ENCODE results near the gene TXNDC8.

Gene TXNDC8

DNA sequence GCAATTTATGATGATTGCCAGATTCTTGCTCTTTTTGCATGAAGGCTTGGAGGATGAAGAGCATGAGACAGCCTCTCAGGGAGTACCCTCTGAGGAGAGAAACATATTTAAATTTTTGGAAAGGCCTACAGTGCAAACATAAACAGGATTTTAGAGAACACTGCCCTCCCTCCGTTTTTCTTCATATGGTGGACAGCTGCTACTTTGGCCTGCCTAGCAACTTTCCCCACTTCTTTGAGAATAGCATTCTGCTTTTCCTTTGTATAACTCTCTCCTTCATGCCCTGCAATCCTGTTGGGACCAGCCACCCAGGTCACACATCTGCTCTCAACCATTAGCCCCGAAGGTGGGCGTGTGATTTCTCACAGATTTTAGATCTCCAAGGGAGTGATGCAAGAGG is 60.9 kb downstream of the TXNDC8 start:
- no peak for DNase-seq

DNA sequence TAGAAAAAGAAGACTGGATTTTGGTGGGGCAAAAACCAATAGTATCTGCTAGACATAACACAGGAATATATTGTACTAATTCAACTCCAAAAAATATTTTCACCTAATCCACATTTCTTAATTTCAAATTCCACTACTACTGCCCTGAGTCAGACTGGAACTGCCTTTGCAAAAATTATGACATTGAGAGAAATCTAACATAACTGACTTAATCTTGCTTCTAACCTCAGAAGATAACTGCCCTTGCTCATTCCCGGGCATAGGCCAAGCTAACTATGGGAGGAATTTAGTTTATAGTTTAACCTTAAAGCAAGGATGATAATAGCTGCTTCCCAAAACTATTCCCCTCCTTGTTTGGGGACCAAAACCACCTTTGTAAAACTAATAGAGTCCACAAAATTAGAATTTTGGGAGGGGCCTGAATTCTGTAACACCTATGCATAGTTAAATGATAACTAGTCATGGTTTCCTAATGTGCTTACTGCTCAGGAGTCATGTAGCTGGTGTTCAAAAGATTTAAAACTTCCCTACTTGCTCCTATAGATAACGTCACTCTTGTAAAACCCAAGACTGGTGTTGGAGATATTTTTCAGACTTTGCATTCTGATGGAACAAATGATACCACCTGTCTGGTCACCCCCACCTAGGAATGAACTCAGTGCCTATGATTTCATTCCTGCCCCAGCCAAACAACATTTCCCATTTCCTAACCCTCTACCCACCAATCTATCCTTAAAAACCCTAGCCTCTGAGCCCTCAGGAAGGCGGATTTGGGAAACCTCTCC is 67.3 kb downstream of the TXNDC8 start:
- no peak for DNase-seq

DNA sequence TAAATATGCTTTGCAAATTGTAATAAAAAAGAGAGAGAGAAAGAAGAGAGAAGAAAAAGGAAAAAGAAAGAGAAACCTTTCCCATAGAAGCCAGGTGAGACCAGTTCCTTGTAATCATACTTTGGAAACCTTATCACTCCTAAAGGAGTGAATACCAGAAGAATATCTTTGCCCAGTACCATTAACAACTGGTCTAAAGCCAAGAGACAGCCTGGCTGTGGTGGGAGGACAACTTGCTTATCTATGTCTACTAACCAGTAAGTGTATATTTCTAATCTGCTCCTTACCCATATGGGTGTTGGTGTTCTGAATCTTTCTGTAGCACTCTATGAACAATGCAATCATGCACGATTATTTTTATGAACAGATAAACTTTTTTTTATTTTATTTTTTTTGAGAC is 70.9 kb downstream of the TXNDC8 start:
- no peak for DNase-seq

DNA sequence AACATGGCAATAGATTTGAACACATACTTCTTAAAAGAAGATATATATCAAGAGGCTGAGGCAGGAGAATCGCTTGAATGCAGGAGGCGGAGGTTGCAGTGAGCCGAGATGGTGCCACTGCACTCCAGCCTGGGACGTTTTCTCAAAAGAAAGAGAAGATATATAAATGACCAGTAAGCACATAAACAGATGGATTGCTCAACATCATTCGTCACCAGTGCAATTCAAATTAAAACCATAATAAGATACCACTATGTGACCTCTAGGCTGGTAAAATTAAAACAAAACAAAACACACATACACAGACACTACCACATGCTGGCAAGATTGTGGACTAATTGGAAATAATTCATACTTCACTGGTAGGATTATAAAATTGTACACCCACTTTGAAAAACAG is 76.0 kb downstream of the TXNDC8 start:
- no peak for DNase-seq

DNA sequence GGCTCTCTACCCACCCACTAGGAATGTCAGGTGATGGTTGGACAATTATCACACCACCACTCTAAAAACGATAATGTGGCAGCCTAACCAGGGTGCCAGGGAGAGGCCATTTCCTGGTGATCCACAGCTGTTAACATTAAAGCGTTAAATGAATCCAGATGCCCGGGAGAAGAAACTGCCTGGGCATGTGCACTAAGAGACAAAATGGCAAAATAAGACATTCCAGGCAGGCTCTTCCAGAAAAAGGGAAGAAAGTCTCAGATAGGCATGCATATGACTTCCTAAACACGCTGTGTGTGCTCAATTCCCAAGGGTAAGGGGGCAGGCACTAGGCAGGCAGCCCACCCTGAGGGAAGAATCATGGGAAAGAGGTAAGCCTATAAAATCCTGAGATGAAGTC is 76.8 kb downstream of the TXNDC8 start:
- no peak for DNase-seq

DNA sequence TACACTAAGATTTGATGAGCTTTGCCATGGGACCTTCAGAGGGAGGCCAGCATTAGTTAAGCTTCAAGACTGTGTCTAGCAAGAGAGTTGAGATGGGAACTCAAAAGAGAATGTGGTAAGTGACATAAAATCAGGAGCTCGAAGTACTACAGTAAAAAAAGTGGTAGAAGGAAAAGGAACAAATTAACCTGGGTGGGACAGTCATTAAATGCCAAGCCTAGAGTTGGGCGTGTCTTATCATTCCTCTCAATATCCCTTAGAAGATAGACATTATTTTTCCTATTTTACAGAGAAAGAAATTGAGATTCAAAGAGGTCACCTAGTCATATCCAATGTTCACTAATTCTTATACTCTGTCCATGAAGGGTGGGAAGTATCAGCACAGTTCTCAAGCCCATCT is 78.1 kb downstream of the TXNDC8 start:
- DNase-seq, result no peak

DNA sequence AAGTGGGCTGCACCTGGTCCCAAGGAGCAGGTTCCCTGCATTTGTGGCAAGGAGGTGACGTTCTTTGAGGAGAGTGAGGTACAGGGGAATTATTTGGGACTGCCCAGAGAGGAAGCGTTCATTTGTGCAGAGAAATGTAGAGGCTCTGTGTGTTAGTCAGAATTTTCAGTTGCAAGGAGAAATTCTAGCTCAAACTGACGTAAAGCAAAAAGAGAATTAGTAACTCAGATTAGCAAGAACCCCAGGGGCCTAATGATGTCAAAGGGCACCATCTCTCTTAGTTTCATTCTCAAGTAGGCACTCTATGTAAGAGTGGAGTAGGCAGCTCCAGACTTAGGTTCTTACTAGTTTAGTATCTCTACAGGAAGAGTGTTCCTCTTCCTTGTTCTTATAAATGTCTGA is 79.0 kb downstream of the TXNDC8 start:
- DNase-seq, result no peak

DNA sequence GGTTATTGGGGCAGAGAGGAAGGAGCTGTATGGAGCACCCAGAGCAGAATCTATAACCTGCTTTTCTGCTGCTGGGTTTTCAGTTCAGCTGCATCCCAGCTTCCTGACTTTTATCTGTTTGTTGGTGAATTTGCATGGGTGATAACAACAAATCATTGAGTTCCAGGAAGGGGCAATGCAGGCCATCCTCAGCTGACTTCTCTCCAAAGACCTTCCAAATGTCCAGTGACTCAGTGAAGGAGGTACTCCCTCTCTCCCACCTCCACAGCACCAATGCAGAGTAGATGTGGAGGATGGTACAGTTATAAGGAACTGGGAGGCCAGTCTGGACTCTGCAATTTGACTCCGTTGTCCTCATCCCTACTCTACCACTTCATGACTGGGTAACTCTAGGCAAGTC is 79.7 kb downstream of the TXNDC8 start:
- no peak for DNase-seq

DNA sequence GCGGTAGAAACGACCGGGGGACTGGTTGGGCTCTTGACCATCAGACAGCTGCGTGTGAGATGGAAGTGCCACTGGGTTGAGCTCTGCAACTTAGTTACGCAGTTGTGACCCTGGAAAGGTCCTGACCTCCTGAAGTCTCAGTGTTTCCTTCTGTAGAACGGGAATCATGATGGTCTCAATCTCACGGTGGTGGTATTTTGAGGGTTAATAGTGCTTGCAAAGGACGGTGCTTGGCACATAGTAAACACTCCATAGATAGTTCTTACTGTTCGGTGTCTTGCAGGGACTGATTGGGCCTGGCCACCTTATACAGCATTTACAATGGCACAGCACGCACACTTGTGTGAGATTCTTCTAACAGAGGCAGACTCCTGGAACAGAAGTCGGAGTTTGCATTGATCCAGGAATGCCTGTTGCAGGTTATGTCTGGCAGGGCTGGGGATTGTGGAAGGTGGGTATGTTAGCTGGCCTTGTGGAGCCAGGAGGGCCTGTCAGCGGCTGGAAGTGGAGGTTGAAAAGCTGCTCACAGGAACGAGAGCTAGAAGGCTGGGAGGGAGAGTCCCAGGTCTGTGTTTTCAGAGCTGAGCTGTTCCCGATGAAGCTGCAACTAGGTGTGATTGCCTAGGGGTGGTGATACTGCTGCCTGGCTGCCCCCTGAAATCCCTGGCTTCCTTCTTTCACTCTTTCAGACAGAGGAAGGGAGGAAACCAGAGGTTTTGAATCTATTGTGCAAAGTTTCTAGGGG is 80.4 kb downstream of the TXNDC8 start:
- peak; percentile 50 for DNase-seq

DNA sequence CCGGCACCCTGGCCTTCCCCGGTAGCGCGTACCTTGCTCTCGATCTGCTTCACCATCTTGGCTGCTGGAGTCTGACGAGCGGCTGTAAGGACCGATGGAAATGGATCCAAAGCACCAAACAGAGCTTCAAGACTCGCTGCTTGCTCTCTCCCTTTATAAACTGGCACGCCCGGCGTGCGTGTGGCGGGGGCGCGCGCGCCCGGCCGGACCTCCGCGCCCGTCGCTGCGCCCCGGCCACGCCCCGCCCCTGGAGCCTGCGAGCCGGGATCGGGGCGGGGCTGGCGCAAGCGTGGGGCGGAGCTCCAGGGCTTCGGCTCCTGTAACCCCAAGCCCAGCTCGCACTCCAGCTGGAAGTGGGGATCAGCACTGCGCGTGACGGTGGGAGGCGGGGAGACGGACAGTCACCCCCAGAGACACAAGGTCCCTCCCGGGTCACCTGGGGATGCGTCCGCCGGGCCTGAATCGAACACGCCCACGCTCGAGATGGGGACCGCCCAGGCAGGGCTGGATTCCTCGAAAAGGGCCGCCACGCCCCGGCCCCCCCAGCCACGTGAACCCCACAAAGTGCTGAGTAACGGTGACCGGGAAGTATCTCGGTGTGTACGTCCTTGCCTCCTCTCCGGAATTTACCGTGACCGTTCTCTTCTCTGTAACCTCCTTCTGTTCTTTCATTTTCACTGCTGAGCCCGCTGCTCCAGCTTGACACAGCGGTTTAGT is 81.1 kb downstream of the TXNDC8 start, which contains the start of gene TXN:
Gene TXN (minus strand): TSS at position 128 of the 717 bp plus-strand sequence. CDS start 72 bp downstream, at position 56.
- peak; percentile 89 for DNase-seq

DNA sequence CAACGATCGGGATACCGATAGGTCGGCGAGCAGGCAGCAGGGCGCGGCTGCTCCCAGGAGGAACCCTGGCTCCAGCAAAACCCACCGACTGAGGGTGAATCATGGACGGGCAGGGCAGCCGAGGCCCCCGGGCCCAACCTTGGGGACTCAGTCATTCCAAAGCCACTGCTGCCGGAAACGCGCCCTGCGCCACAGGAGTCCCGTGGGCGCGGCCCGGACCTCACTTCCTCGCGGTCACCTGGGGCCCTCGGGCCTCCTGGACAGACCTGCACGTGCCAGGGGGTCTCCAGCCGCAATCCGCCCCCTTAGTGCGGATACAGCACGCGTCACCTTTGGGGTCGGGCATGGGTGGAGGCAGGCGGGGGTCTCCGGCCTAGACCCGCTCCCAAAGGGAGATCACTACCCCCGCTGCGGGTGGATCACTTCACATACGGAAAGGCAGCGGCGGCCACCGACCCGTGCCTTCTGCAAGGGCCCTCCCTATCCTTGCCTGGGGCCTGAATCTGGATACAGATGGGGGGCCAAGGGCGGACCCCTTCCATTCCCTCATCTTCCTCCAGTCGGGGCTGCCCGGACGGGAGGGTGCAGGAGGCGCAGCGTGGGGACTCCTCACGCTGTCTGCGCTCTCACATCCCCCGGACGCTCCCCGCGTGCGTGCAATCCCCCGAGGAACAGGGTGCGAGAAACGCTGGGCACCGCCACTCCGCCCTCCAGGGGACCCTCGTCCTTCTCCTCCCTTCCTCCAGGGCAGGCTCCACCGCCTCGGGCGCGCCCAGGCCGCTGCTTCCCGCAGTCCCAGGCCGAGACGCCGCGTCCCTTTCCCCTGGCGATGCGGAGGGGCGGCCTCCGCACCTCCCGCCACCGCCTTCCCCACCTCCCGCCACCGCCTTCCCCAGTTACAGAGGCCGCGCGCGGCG is 81.9 kb downstream of the TXNDC8 start:
- no peak for DNase-seq

DNA sequence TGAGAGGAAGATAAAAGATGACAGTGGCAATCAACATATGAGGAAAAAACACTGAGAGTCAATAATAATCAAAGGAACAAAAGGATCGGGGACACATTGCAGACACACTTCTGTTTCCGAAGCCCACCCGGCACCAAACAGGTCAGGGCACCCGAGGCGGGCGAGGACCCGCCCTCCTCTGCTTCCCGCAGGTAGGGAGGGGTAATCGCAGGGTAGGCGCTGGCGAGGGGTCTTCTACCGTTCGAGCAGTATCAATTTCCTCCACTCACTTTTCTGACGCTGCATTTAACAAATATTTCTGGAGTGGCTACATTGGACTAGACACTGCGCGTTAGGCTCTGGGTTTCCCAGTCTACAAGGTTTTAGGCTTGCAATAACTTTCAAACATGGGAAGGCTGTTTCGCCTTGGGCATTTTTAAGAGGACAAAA is 82.6 kb downstream of the TXNDC8 start:
- no peak for DNase-seq

DNA sequence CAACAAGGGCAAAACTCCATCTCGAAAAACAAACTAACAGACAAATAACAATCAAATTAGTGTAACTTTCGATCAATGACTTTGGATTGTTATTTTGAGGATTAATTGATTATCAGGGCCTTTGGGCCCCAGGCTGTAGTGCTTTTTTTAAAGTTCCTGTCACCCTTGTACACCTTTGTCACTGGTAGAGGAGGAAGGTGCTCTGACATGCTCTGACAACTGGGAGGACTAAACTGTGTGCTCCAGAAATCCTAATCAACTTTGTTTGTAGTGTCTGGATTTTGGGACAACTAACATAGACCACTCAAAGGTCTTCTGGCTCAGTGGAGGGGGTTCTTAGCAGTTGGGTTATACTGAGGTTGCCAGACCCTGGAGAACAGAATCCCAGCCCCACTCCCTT is 83.2 kb downstream of the TXNDC8 start:
- no peak for DNase-seq

Measured in midbrain (tissue), 1 donor.